ENCODE measurements around the gene CCDC201.
"Not testable (repeated sequence)": the region's sequence is repeated elsewhere in the genome, so short reads cannot be mapped to it uniquely, and the experiment has no call there.

The CCDC201 gene

DNA sequence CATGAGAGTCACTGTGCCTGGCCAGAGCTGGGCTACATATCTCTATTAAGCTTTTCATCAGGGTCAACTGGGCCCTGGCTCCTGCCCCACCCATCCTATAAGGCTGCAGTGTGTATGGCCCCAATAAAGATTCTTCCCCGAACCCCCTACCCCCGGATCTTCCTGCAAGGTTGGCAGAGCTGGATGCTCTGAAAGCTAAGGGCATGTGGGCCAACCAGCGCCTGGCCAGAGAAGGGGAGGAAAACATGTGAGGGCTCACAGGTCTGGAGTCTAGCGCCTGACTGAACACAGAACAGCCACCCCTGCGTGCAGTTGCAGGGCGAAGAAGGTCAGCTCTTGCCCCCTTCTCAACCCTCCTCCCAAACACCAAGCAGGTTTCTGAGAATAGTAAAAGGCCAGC, 24.1 kb downstream of the CCDC201 start:
- not testable (repeated sequence) for DNase-seq (ENCODE audit: low read depth, low spot score); H3K9ac ChIP-seq (ENCODE audit: insufficient read length, low read depth); H3K4me3 ChIP-seq (ENCODE audit: insufficient read length, low read depth); H3K9me3 ChIP-seq (ENCODE audit: insufficient read depth, low read length); H3K4me1 ChIP-seq (ENCODE audit: insufficient read depth, insufficient read length); H3K36me3 ChIP-seq (ENCODE audit: insufficient read depth, insufficient read length, low read length); H3K27me3 ChIP-seq (ENCODE audit: insufficient read depth, insufficient read length)

DNA sequence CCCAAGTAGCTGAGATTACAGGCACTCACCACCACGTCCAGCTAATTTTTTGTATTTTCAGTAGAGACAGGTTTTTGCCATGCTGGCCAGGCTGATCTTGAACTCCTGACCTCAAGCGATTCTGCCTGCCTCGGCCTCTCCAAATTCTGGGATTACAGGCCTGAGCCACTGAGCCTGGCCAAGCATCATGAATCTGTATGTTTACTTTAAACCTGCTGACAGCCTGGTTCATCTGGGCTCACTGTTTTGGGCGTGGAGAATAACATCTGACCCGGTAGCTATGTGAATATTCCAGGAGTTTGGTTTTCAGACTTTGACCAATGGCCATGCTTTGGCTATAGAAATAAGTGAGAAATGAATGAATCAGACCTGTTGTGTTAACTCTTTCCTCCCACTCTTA, 26.3 kb downstream of the CCDC201 start:
- H3K27me3 ChIP-seq (ENCODE audit: insufficient read depth, insufficient read length); H3K4me1 ChIP-seq (ENCODE audit: insufficient read depth, insufficient read length); DNase-seq (ENCODE audit: low read depth, low spot score); H3K9me3 ChIP-seq (ENCODE audit: insufficient read depth, low read length); H3K36me3 ChIP-seq (ENCODE audit: insufficient read depth, insufficient read length, low read length); H3K4me3 ChIP-seq (ENCODE audit: insufficient read length, low read depth); H3K9ac ChIP-seq (ENCODE audit: insufficient read length, low read depth): not testable (repeated sequence)

DNA sequence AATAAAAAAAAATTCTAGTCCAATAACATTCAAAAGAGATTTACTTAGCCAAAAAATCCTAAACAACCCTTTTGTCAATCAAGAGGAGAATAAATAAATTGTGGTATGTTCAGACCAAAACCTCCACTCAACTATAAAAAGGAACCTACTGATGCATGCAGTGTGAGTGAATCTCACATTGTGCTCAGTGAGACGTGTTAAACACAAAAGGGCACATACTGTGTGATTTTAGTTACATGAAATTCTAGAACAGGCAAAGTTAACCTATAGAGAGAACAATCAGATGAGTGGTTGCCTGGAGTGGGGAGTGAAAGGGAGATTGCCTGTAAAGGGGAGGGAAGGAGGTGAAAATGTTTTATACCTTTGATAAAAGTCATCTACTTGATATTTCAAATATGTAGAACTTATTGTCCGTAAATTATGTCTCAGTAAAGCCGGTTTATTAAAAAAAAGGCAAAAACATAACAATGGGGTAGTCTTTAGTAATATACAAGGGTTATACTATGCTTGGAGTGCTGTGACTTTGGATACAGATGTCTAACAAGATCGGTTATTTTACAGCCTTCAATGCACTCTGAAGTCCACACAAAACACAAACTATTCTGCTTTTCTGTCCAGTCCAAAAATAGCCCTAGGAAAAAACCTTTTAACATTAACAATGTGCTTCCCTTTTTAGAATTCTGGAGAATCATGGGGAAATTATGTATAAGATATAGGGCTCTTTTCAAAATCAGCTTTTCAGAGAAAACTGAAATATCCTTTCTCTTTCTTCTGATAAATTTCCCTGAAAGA, 30.8 kb downstream of the CCDC201 start:
- H3K27me3 ChIP-seq (ENCODE audit: insufficient read depth, insufficient read length); H3K9ac ChIP-seq (ENCODE audit: insufficient read length, low read depth); H3K36me3 ChIP-seq (ENCODE audit: insufficient read depth, insufficient read length, low read length); DNase-seq (ENCODE audit: low read depth, low spot score); H3K4me3 ChIP-seq (ENCODE audit: insufficient read length, low read depth); H3K9me3 ChIP-seq (ENCODE audit: insufficient read depth, low read length); H3K4me1 ChIP-seq (ENCODE audit: insufficient read depth, insufficient read length): not testable (repeated sequence)

DNA sequence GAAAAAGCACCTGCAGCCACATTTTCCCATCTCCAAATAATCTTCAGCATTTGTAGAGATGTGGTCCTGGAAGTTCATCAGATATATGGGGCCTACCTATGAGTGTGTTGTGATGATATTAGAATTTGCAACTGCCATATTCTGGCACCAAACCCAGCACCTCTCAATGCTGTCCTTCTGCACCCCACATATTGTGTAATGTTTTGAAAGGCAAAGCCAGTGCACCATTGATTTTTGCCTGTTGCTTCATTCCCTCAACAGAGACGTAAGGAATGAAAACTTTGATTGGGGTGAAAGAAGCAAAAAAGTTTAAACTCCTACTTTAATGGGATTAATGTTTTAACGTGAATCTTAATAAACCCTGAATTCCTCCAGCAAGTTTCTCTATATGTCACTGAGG, 34.0 kb downstream of the CCDC201 start:
- not testable (repeated sequence) for DNase-seq (ENCODE audit: low read depth, low spot score); H3K4me3 ChIP-seq (ENCODE audit: insufficient read length, low read depth); H3K36me3 ChIP-seq (ENCODE audit: insufficient read depth, insufficient read length, low read length)

DNA sequence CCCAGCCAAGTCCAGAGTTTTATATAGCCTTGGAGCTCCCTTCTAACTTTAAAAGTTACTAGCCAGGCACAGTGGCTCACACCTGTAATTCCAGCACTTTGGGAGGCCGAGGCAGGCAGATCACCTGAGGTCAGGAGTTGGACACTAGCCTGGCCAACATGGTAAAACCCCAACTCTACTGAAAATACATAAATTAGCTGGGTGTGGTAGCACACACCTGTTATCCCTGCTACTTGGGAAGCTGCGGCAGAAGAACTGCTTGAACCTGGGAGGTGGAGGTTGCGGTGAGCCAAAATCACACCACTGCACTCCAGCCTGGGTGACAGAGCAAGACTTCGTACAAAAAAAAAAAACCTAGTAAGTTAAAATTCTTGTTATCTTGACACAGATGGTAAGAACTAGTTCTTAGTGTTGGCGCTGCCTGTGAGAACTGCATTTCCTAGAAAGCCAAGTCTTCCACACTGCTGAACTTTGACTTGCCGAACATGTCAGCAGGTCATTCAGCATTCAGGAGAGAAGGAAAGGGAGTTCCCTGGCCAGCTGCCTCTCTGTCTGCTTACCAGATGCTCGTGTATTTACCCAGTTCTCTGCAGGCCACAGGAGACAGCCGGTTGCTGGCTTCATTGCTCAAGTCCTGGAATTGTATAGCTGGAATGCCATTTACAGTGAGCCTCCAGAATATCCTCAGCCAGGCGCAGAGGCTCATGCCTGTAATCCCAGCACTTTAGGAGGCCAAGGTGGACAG, 40.3 kb downstream of the CCDC201 start:
- H3K27me3 ChIP-seq (ENCODE audit: insufficient read depth, insufficient read length); H3K4me3 ChIP-seq (ENCODE audit: insufficient read length, low read depth); H3K4me1 ChIP-seq (ENCODE audit: insufficient read depth, insufficient read length); H3K9me3 ChIP-seq (ENCODE audit: insufficient read depth, low read length); H3K9ac ChIP-seq (ENCODE audit: insufficient read length, low read depth); DNase-seq (ENCODE audit: low read depth, low spot score); H3K36me3 ChIP-seq (ENCODE audit: insufficient read depth, insufficient read length, low read length): not testable (repeated sequence)

More for the DNA sequence above, 34.0 kb downstream of the CCDC201 start:
- not testable (repeated sequence) for H3K9ac ChIP-seq (ENCODE audit: insufficient read length, low read depth); H3K27me3 ChIP-seq (ENCODE audit: insufficient read depth, insufficient read length); H3K9me3 ChIP-seq (ENCODE audit: insufficient read depth, low read length); H3K4me1 ChIP-seq (ENCODE audit: insufficient read depth, insufficient read length)

DNA sequence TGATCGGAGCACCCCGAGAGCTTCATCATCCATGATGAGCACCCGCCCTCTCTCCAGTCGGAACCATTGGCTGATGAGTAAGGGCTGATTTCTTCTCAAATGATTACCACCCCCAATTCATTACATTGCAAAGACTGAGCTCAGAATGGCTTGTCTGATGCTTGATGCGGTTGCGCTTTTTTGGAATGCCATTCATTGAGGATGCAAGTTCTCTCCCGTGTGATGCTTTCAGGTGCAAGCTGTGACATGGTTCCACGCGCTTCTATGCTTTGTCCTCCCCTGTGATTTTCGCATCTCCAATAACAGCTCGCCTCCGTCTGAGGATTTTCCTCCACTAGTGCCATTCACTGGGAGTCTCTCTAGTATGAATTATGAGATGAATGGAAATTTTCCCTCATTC, 43.0 kb downstream of the CCDC201 start:
- not testable (repeated sequence) for H3K9ac ChIP-seq (ENCODE audit: insufficient read length, low read depth); H3K4me1 ChIP-seq (ENCODE audit: insufficient read depth, insufficient read length); H3K36me3 ChIP-seq (ENCODE audit: insufficient read depth, insufficient read length, low read length); H3K27me3 ChIP-seq (ENCODE audit: insufficient read depth, insufficient read length); H3K9me3 ChIP-seq (ENCODE audit: insufficient read depth, low read length); H3K4me3 ChIP-seq (ENCODE audit: insufficient read length, low read depth); DNase-seq (ENCODE audit: low read depth, low spot score)

DNA sequence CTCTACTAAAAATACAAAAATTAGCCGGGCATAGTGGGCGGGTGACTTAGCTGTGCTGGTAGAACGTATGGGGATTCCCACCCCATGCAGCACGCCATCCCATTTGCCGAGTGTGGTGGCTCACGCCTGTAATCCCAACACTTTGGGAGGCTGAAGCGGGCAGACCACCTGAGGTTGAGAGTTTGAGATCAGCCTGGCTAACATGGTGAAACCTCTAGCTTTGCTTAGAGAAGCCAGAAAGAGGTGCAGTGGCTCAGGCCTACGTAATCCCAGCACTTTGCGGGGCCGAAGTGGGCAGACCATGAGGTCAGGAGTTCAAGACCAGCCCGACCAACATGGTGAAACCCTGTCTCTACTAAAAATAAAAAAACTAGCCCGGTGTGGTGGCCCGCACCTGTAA, 45.2 kb downstream of the CCDC201 start:
- not testable (repeated sequence) for H3K4me3 ChIP-seq (ENCODE audit: insufficient read length, low read depth); H3K27me3 ChIP-seq (ENCODE audit: insufficient read depth, insufficient read length); H3K36me3 ChIP-seq (ENCODE audit: insufficient read depth, insufficient read length, low read length); H3K9ac ChIP-seq (ENCODE audit: insufficient read length, low read depth); DNase-seq (ENCODE audit: low read depth, low spot score); H3K4me1 ChIP-seq (ENCODE audit: insufficient read depth, insufficient read length); H3K9me3 ChIP-seq (ENCODE audit: insufficient read depth, low read length)

DNA sequence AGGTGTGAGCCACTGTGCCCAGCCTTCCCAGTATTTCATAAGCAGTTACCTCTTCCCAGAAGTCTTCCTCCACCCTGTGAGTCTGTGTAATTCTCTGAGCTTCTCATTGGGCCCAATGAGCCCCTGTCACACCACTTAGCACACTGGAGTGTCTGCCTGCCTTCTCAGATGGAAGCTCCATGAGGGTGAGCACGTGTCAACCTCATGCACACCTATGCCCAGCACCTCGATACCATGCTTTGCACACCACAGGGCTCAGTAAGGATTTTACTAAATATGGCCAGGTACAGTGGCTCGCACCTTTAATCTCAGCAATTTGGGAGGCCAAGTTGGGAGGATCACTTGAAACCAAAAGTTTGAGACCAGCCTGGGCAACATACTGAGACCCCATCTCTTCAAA, 46.3 kb downstream of the CCDC201 start:
- not testable (repeated sequence) for DNase-seq (ENCODE audit: low read depth, low spot score); H3K36me3 ChIP-seq (ENCODE audit: insufficient read depth, insufficient read length, low read length); H3K27me3 ChIP-seq (ENCODE audit: insufficient read depth, insufficient read length); H3K9me3 ChIP-seq (ENCODE audit: insufficient read depth, low read length); H3K4me1 ChIP-seq (ENCODE audit: insufficient read depth, insufficient read length); H3K4me3 ChIP-seq (ENCODE audit: insufficient read length, low read depth); H3K9ac ChIP-seq (ENCODE audit: insufficient read length, low read depth)

DNA sequence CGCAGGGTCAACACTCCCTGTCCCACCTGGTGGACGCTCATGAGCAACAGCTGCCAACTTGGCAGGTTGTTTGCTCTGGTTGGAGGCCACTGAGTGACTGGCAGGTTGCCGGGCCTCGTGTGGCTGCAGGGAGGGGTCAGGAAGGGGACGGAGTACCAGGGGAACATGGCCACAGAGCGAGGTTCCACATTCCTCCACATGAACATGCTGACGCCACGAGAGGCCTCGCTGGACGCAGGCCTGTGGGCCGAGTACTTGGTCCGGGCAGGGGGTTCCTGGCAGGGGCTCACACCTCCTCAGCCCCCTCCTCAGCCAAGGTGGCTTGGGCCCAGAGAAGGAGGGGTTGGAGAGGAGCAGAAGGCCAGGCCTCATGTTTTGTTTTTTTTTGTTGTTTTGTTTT, 54.1 kb downstream of the CCDC201 start:
- H3K27me3 ChIP-seq (ENCODE audit: insufficient read depth, insufficient read length); DNase-seq (ENCODE audit: low read depth, low spot score); H3K4me1 ChIP-seq (ENCODE audit: insufficient read depth, insufficient read length); H3K36me3 ChIP-seq (ENCODE audit: insufficient read depth, insufficient read length, low read length); H3K4me3 ChIP-seq (ENCODE audit: insufficient read length, low read depth); H3K9me3 ChIP-seq (ENCODE audit: insufficient read depth, low read length); H3K9ac ChIP-seq (ENCODE audit: insufficient read length, low read depth): not testable (repeated sequence)

DNA sequence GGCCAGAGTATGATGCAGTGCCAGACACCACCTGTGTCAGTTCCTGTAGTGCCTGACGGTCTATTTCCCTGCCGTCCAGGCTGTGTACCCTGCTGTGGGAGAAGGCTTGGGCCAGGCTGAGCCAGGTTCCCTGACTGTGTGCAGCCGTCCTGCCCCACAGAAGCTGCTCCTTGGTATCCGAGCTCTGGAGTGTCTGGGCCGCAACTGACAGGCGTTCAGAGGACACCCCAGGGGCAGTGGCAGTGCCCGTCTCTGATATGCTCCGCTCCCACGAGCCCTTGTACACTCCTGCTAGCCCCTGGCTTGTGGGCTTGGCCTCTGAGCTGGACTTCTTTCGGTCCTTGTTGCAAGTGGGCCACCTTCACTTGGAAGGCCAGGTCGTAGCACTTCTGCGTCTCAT, 55.0 kb downstream of the CCDC201 start:
- H3K36me3 ChIP-seq (ENCODE audit: insufficient read depth, insufficient read length, low read length); H3K27me3 ChIP-seq (ENCODE audit: insufficient read depth, insufficient read length); H3K4me1 ChIP-seq (ENCODE audit: insufficient read depth, insufficient read length); H3K9ac ChIP-seq (ENCODE audit: insufficient read length, low read depth); H3K4me3 ChIP-seq (ENCODE audit: insufficient read length, low read depth); H3K9me3 ChIP-seq (ENCODE audit: insufficient read depth, low read length); DNase-seq (ENCODE audit: low read depth, low spot score): not testable (repeated sequence)

DNA sequence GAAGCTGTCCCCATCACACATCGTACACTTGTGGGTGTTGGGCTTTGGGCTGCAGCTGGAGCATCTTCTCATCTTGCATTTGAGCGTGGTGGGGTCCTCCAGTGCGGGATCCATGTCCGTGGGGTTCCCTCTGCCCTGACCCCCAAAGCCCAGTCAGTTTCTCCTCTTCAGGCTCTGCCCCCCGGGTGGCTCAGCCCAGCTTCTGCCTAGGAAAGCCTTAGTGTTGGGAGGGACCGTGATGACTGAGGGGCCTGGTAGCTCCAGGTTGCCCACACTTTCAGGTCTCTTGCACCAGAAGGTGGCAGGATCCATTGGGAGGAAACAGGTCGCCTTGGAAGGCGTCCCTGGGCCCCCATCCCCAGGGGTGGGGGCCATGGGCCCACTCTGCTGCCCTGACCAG, 55.9 kb downstream of the CCDC201 start:
- H3K36me3 ChIP-seq (ENCODE audit: insufficient read depth, insufficient read length, low read length); H3K4me3 ChIP-seq (ENCODE audit: insufficient read length, low read depth); H3K9me3 ChIP-seq (ENCODE audit: insufficient read depth, low read length); H3K27me3 ChIP-seq (ENCODE audit: insufficient read depth, insufficient read length); DNase-seq (ENCODE audit: low read depth, low spot score); H3K9ac ChIP-seq (ENCODE audit: insufficient read length, low read depth); H3K4me1 ChIP-seq (ENCODE audit: insufficient read depth, insufficient read length): not testable (repeated sequence)

Data from NT2/D1 (cell line).